ENCODE measurements around the gene DNAH1.

GRCh38 chr3:52293491-52294319 is 22.4 kb upstream of the DNAH1 start:
- no peak for TF ChIP-seq POLR2A (IDR thresholded peaks at IDR 0.05)
- TF ChIP-seq CTCF (IDR thresholded peaks at IDR 0.05 in 4 of 5, conservative IDR thresholded peaks at IDR 0.05 in 1 of 5), result no peak
